GM18519 (cell line): Measurements from ENCODE around the gene KCNQ1.

Experiments used
- ATAC-seq: cut with Tn5 transposase; IDR thresholded peaks from one replicate; pipeline ENCODE4 v1.9.1; 2021; ENCODE audit warnings: mild to moderate bottlenecking, moderate library complexity; ENCODE audit not compliant: unreplicated experiment, low FRiP score

The KCNQ1 gene

GRCh38 chr11:2689651-2690575 is 245.1 kb downstream of the KCNQ1 start:
- ATAC-seq, result no peak

GRCh38 chr11:2690596-2691354 is 246.0 kb downstream of the KCNQ1 start:
- no peak for ATAC-seq

DNA sequence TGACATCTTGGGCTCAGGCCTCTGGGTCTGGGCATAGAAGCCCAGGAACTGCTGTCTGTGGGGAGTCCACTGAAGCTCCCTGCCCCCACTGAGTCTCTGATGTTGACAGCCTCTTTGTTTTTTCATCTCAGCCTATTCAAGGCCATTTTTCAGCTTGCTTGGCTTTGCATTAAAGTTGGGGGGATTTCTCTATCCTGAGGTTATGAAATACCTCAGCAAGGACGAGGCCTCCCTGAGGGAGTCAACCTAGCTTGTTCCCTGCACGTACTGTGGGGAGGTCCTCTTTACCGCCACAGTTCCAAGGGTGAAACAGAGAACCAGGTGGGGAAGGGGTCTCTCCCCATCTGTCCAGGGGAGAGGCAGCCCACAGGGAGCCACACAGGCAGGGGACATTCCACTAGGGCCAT is 246.6 kb downstream of the KCNQ1 start:
- no peak for ATAC-seq

- no peak for ATAC-seq
Measured at GRCh38 chr11:2691991-2692875, 247.4 kb downstream of the KCNQ1 start.

GRCh38 chr11:2693271-2694261 is 248.8 kb downstream of the KCNQ1 start:
- ATAC-seq, result no peak

- no peak for ATAC-seq
Measured at GRCh38 chr11:2694495-2694894, 249.7 kb downstream of the KCNQ1 start.

- no peak for ATAC-seq
Measured at GRCh38 chr11:2694995-2695939, 250.5 kb downstream of the KCNQ1 start.

- no peak for ATAC-seq
Measured at GRCh38 chr11:2696455-2696854, 251.6 kb downstream of the KCNQ1 start.

DNA sequence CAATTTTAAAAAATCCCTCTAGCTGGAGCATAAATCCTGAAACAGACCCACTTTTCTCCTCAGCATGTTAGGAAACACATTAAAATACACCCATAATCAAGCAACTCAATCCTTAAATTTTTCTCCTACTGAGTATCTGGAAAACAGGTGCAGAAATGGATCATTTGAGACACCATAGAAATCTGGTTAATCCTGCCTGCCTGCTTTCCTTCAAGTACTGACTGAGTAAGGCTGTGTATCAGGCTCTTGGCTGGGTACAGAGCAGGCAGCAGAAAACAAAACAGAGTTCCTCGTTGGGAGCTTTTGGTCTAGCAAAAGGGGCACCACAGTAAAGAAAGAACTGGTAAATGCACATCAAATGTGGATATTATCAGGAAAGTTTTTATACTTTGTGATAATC is 253.1 kb downstream of the KCNQ1 start:
- no peak for ATAC-seq

GRCh38 chr11:2698386-2699184 is 253.8 kb downstream of the KCNQ1 start:
- ATAC-seq, result no peak

GRCh38 chr11:2699185-2699530 is 254.3 kb downstream of the KCNQ1 start:
- ATAC-seq, result no peak

DNA sequence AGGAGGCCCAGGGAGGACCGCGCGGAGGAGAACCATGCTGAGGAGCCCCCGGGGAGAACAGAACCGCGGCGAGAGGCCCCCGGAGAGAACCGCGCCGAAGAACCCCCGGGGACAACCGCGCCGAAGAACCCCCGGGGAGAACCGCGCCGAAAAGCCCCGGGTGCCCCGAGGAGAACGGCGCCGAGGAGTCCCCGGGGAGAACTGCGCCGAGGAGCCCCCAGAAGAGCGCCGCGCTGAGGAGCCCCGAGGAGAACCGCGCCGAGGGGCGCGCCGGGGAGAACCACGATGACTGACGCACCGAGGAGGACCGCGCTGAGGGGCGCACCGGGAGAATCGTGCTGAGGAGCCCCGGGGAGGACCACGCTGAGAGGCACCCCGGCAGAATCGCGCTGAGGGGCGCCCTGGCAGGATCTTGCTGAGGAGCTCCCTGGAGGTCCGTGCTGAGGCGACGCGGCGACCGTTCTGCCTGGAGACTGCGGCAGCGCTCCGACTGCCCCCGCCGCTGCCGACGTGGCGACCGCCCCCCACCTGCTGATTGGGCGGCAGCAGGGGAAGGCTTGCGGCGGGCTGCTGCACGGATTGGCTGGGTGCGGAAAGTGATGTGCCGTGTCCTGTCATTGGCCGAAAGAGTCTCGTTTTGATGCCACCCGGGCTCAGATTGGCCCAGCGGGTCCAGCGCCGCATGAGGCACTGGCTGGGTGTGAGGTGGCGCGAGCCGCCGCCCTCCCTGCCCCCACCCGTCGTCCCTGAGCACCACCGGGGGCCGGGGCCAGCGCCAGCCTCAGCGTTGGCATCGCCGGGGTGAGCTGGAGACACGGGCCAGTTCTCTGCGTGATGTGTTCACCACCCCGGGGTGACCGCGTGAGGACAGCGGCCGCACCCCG is 255.0 kb downstream of the KCNQ1 start, which contains the start of gene KCNQ1OT1:
TSS of gene KCNQ1OT1 (minus strand) at position 464 of the 884 bp plus-strand sequence.
- ATAC-seq, result peak; percentile 77

GRCh38 chr11:2700415-2701211 is 255.8 kb downstream of the KCNQ1 start:
- no peak for ATAC-seq

GRCh38 chr11:2701230-2701629 is 256.4 kb downstream of the KCNQ1 start:
- ATAC-seq, result no peak

- no peak for ATAC-seq
Measured at GRCh38 chr11:2701898-2702434, 257.2 kb downstream of the KCNQ1 start.
